ENCODE data around the gene VSIG10L2. TPM values are rescaled to one million over a fixed set of nuclear protein-coding genes. Genes with fewer than 3 reads are reported as not detected.

Gene VSIG10L2
- total RNA-seq, 4 donors from 2014 or later, result not detected

GRCh38 chr11:125924384-125925007 is 21.3 kb upstream of the VSIG10L2 start:
- no peak for TF ChIP-seq CTCF (IDR thresholded peaks at IDR 0.05; ENCODE audit: low read depth)

- no peak for TF ChIP-seq CTCF (IDR thresholded peaks at IDR 0.05; ENCODE audit: low read depth)
Observed at GRCh38 chr11:125925247-125925740, 20.6 kb upstream of the VSIG10L2 start.

DNA sequence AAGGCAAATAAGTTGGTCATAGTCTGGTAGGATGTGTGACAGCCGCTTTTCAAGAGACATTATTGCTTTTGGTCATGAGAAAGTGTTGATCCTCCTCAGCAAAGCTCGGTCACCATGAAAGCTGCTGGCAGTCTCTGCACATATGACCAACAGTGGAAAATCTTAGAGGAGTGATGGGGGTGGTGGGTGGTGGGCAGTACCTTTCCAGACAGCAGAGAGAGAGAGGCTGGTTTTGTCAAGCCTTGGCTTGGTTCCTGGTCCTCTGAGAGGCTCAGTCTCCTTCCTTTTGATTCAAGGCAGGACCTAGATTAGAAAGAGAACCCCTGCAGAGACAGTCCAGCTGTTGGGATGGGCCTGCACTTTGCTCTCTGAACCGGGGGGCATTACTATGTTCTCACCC is 20.0 kb upstream of the VSIG10L2 start:
- TF ChIP-seq CTCF (IDR thresholded peaks at IDR 0.05; ENCODE audit: low read depth), result no peak

DNA sequence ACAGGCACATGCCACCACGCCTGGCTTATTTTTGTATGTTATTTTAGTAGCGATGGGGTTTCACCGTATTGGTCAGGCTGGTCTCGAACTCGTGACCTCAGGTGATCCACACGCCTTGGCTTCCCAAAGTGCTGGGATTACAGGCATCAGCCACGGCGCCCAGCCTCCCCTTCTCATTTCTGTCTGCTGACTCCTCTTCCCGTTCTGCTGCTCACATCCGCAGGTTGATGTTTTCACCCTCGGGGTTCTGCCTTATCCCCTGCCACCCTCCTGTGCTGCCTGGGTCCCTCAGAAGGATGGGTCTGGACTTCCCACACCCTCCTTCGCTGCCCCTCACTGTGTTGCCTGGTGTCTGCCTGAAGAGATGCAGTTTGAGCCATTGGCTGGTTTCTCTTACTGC is 19.2 kb upstream of the VSIG10L2 start:
- TF ChIP-seq CTCF (IDR thresholded peaks at IDR 0.05; ENCODE audit: low read depth), result no peak

DNA sequence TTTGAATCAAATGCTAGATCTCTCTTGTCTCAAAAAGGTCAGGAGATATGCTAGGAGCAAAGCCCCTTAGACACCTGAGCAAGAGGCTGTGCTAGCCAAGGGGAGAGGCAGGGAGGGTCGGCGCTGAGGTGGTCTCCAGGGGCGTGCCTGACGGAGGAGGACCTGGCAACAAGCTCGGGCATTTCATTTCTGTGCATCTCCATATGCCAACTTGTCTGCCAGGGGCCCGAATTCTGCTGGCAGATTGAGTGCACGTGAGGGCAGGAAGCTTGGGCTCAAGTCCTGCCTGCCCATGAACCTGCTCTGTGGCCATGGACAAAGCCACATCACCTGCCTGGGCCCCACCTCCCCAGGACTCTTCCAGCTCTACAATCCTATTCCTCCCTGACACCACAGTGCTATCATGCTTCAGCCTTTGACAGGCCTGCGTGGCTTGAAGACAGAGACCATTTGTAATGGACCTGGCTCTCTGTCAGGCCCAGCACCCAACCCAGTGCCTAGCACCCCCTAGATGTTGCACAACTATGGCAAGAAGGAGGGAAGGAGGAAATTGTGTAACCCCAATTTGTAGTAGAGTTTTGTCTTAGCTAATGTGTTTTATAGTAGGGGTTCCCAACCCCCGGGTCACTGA is 16.3 kb upstream of the VSIG10L2 start:
- TF ChIP-seq CTCF (IDR thresholded peaks at IDR 0.05; ENCODE audit: low read depth), result no peak

DNA sequence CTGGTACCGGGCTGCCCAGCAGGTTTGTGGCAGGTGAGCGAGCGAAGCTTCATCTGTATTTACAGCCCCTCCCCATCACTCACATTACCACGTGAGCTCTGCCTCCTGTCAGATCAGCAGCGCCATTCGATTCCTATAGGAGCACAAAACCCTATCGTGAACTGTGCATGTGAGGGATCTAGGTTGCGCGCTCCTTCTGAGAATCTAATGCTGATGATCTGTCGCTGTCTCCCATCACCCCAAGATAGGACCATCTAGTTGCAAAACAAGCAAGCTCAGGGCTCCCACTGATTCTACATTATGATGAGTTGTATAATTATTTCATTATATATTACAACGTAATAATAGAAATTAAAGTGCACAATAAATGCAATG is 15.8 kb upstream of the VSIG10L2 start:
- TF ChIP-seq CTCF (IDR thresholded peaks at IDR 0.05; ENCODE audit: low read depth), result no peak

- TF ChIP-seq CTCF (IDR thresholded peaks at IDR 0.05; ENCODE audit: low read depth), result no peak
Observed at GRCh38 chr11:125931116-125931515, 14.7 kb upstream of the VSIG10L2 start.
